Esophagus mucosa (tissue), 1 donor: ENCODE data around the gene ACY1. TPM values are rescaled to one million over a fixed set of nuclear protein-coding genes. Genes with fewer than 3 reads are reported as not detected.
"Not testable (repeated sequence)": the region's sequence is repeated elsewhere in the genome, so short reads cannot be mapped to it uniquely, and the experiment has no call there.

ENCODE experiments used
- ATAC-seq: fragments of 200-7000 bp; cut with Tn5 transposase; one replicate; pipeline ENCODE4 v1.9.1; 2020
- total RNA-seq: library from RNA; stranded (reverse); gene quantifications from one replicate; pipeline ENCODE4 v1.2.4, GENCODE V29; 2023
- donor health status: DM: yes; HTN: yes; CAD: no.

ACY1 gene
- total RNA-seq, 1 donor from 2014 or later, result 27.4 TPM

GRCh38 chr3:52026041-52026440 lies 42.7 kb downstream of the ACY1 start:
- no peak for ATAC-seq

DNA sequence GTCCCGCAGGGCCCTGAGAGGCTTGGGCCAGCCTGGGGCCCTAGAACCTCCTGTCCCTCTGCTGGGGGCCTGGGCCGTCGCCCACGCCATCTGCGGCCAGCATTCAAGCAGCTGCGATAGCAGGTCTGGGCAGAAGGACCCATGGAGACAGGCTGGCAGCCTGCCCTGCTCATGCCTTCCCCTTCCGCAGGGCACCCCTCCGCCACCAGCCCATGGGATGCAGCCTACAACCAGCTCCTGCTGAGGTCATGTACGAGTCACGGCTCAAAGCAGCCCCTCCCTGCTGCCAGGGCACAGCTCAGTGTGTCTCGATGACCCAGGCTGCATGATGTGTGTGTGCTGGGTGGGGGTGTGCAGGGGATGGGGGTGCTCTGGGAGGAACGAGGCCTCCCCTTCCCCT lies 45.2 kb downstream of the ACY1 start:
- peak; percentile 63 for ATAC-seq

DNA sequence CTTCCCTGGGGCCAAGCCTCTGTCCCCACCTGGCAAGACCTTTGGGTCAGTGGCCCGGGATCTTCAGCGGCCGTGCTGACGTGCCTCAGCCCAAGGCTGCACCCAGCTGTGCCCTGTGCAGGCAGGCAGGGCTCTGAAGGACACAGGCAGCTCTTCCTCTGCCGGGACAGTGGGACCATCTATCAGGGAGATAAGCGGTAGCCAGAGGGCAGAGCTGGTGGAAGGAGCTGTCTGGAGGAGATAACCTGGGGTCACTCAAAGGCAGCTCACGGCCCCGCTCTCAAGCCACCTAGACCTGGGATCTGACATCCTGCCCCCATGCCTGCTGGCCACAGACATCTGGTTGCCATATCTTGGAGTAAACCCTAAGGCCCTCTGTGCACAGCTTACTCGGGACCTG lies 45.7 kb downstream of the ACY1 start:
- ATAC-seq, result no peak

GRCh38 chr3:52029535-52029934 lies 46.2 kb downstream of the ACY1 start:
- ATAC-seq, result no peak

- ATAC-seq, result peak; percentile 84
These were observed 47.5 kb downstream of the ACY1 start for GRCh38 chr3:52030714-52031310.

- ATAC-seq, result no peak
These were observed 48.6 kb downstream of the ACY1 start for GRCh38 chr3:52031896-52032295.

- no peak for ATAC-seq
These were observed 49.5 kb downstream of the ACY1 start for GRCh38 chr3:52032702-52033408.

DNA sequence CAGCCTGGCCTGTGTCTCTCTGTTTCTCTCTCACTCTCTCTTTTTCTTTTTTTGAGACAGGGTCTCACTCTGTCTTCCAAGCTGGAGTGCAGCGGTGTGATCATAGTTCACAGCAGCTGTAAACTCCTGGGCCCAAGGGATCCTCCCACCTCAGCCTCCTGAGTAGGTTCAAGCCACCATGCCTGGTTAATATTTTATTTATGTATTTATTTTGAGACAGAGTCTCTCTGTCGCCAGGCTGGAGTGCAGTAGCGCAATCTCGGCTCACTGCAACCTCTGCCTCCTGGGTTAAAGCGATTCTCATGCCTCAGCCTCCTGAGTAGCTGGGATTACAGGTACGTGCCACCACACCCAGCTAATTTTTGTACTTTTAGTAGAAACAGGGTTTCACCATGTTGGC lies 50.4 kb downstream of the ACY1 start:
- ATAC-seq, result not testable (repeated sequence)

- ATAC-seq, result no peak
These were observed 50.9 kb downstream of the ACY1 start for GRCh38 chr3:52034212-52034611.

GRCh38 chr3:52034651-52035050 lies 51.3 kb downstream of the ACY1 start:
- no peak for ATAC-seq

- ATAC-seq, result no peak
These were observed 52.9 kb downstream of the ACY1 start for GRCh38 chr3:52036222-52036694.

GRCh38 chr3:52036829-52037228 lies 53.5 kb downstream of the ACY1 start:
- no peak for ATAC-seq

DNA sequence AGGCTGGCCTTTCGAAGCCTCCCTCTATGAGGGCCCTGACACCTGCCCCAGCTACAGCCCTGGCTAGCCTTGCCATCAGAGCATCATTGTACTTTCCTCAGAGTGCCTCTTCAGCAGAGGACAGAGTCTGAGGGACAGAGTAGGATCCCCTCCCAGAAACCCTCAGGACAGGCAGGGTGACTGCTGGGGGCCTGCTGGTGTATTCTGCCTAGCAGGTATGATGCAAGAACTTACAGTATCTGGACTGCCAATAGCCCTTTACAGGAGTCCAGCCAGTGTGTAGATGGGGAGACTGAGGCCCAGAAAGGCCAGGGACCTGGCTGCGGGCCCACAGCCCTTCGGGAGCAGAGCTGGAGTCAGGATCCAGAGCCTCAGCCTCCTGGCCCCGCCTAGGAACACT lies 54.0 kb downstream of the ACY1 start:
- no peak for ATAC-seq

DNA sequence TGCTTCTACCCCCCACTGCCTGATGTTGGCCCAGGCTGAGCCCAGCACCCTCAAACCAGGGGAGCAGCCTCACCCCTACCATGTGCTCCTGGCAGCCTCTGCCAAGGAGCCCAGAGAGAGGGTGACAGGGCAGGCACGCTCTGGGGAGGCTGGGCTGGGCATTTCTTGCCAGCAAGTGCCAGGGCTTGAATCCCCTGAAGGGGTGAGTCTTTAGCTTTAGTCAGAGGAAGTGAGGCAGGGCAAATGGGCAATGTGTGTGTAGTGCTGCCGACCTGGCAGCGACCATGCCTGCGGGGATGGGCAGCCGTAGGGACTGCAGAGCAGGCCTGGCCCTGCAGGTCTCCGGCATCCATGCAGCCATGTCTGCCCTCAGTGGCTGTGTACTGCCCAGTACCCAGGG lies 54.9 kb downstream of the ACY1 start:
- peak; percentile 78 for ATAC-seq

Other genes with a start within 250 kb of the ACY1 start
- not detected for gene IQCF6, start 204.3 kb upstream of the ACY1 start, total RNA-seq
- gene IQCF2, start 121.9 kb upstream of the ACY1 start, total RNA-seq, result not detected
- not detected for gene IQCF5, start 107.9 kb upstream of the ACY1 start, total RNA-seq
- not detected for gene IQCF1, start 80.2 kb upstream of the ACY1 start, total RNA-seq
- gene RRP9, start 41.6 kb upstream of the ACY1 start, total RNA-seq, result 18.6 TPM
- 5.7 TPM for gene PARP3, start 41.2 kb upstream of the ACY1 start, total RNA-seq
- not detected for gene GPR62, start 28.2 kb upstream of the ACY1 start, total RNA-seq
- 11.5 TPM for gene PCBP4, start 16.1 kb upstream of the ACY1 start, total RNA-seq
- 39.6 TPM for gene ABHD14B, start 9.5 kb upstream of the ACY1 start, total RNA-seq
- 4.5 TPM for gene ABHD14A, start 8.5 kb upstream of the ACY1 start, total RNA-seq
- gene RPL29, start 12.4 kb downstream of the ACY1 start, total RNA-seq, result 1,513 TPM
- 62.6 TPM for gene DUSP7, start 73.0 kb downstream of the ACY1 start, total RNA-seq
- 8.4 TPM for gene POC1A, start 170.9 kb downstream of the ACY1 start, total RNA-seq
- 45.2 TPM for gene ALAS1, start 214.6 kb downstream of the ACY1 start, total RNA-seq
- gene TLR9, start 242.1 kb downstream of the ACY1 start, total RNA-seq, result 0.04 TPM